Hepatocyte (in vitro differentiated cells): ENCODE results near the gene EME2. TPM values are rescaled to one million over a fixed set of nuclear protein-coding genes. Genes with fewer than 3 reads are reported as not detected.

Source experiments
- DNase-seq: peaks from one replicate; pipeline ENCODE4 v3.0.0-alpha.2; 2016; ENCODE audit warnings: low spot score
- H2AFZ ChIP-seq: fragments of 200-600 bp; sonication (generic); 2 replicates; pipeline ENCODE4 v1.6.0; 2016; ENCODE audit warnings: antibody characterized with exemption, mild to moderate bottlenecking
- H3K27ac ChIP-seq: fragments of 200-600 bp; sonication (generic); 2 replicates; pipeline ENCODE4 v1.5.1; 2016; ENCODE audit warnings: mild to moderate bottlenecking
- H3K27me3 ChIP-seq: fragments of 200-600 bp; sonication (generic); 2 replicates; pipeline ENCODE4 v1.6.1; 2016
- H3K36me3 ChIP-seq: fragments of 200-600 bp; sonication (generic); replicated peaks from 2 replicates; pipeline ENCODE4 v1.5.1; 2016; ENCODE audit warnings: low read depth; ENCODE audit not compliant: insufficient read depth
- H3K4me1 ChIP-seq: fragments of 200-600 bp; sonication (generic); 2 replicates; pipeline ENCODE4 v1.5.1; 2016; ENCODE audit warnings: mild to moderate bottlenecking, moderate library complexity; ENCODE audit not compliant: insufficient read depth
- H3K4me2 ChIP-seq: fragments of 200-600 bp; sonication (generic); 2 replicates; pipeline ENCODE4 v1.6.0; 2016
- H3K4me3 ChIP-seq: fragments of 200-600 bp; sonication (generic); 2 replicates; pipeline ENCODE4 v1.5.1; 2016; ENCODE audit warnings: mild to moderate bottlenecking
- H3K79me2 ChIP-seq: fragments of 200-600 bp; sonication (generic); 2 replicates; pipeline ENCODE4 v1.6.0; 2017; ENCODE audit warnings: mild to moderate bottlenecking
- H3K9me2 ChIP-seq: fragments of 200-600 bp; sonication (generic); replicated peaks from 2 replicates; pipeline ENCODE4 v1.6.0; 2017; ENCODE audit warnings: mild to moderate bottlenecking; ENCODE audit not compliant: insufficient read depth
- H3K9me3 ChIP-seq: fragments of 200-600 bp; sonication (generic); 2 replicates; pipeline ENCODE4 v1.5.1; 2016; ENCODE audit warnings: low read depth, mild to moderate bottlenecking
- H4K20me1 ChIP-seq: fragments of 200-600 bp; sonication (generic); 2 replicates; pipeline ENCODE4 v1.6.0; 2016; ENCODE audit warnings: mild to moderate bottlenecking; ENCODE audit not compliant: insufficient read depth, poor library complexity, severe bottlenecking
- EZH2 ChIP-seq: fragments of 200-600 bp; sonication (generic); IDR thresholded peaks from 2 replicates; pipeline ENCODE4 v1.6.1; 2016; ENCODE audit warnings: antibody characterized with exemption, mild to moderate bottlenecking, borderline replicate concordance
- EZH2phosphoT487 ChIP-seq: fragments of 200-600 bp; sonication (generic); IDR thresholded peaks from one replicate; pipeline ENCODE4 v1.6.1; 2018; ENCODE audit warnings: antibody characterized with exemption, mild to moderate bottlenecking, low read depth, moderate library complexity; ENCODE audit not compliant: unreplicated experiment, severe bottlenecking
- WGBS: methylation state at CpG from one replicate; pipeline ENCODE4 v1.1.6; 2016; ENCODE audit warnings: low lambda C conversion rate; ENCODE audit errors: missing lambda C conversion rate; 5-methylcytosine and 5-hydroxymethylcytosine counted together
- polyA plus RNA-seq: library from polyadenylated mRNA; unstranded; fragments of >200 nt; fragmentation: Nextera tagmentation; extraction: Ambion mirVana; gene quantifications from 2 replicates; pipeline ENCODE4 v1.2.1, GENCODE V29; 2016
- total RNA-seq: library from RNA; depleted of rRNA; stranded (reverse); fragments of >200 nt; gene quantifications from 2 replicates; pipeline ENCODE4 v1.2.3, GENCODE V29; 2014
- TF ChIP-seq, protein P1 (sequence below): fragments of 200-600 bp; sonication (generic); IDR thresholded peaks from 2 replicates; pipeline ENCODE4 v1.5.1; 2016; ENCODE audit warnings: antibody characterized with exemption, mild to moderate bottlenecking; ENCODE audit not compliant: poor library complexity

Gene EME2
- total and polyA plus RNA-seq, 2 experiments from 2014 or later, result 17.7 to 20.8 TPM

DNA sequence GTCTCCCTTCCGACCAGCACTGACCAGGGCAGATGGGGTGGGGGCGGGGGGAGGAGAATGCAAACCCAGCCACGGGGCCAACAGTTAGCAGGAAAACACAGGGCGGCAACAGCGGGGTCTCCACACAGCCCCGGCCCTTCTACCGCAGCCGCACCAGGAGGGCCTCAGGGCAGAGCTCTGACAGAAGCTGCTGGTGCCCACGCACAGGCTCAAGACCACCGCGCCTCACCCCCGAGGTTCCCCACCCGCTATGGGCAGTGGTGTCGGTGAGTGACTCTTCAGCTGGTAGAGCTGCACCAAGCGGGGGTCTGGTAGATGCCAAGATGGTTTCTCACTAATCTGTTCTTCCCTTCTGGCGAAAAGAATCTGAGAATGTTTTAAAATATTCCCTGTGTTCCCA, 37.9 kb downstream of the EME2 start:
- TF ChIP-seq EZH2phosphoT487 (no peak), EZH2 (no peak)
- TF ChIP-seq, protein P1, sequence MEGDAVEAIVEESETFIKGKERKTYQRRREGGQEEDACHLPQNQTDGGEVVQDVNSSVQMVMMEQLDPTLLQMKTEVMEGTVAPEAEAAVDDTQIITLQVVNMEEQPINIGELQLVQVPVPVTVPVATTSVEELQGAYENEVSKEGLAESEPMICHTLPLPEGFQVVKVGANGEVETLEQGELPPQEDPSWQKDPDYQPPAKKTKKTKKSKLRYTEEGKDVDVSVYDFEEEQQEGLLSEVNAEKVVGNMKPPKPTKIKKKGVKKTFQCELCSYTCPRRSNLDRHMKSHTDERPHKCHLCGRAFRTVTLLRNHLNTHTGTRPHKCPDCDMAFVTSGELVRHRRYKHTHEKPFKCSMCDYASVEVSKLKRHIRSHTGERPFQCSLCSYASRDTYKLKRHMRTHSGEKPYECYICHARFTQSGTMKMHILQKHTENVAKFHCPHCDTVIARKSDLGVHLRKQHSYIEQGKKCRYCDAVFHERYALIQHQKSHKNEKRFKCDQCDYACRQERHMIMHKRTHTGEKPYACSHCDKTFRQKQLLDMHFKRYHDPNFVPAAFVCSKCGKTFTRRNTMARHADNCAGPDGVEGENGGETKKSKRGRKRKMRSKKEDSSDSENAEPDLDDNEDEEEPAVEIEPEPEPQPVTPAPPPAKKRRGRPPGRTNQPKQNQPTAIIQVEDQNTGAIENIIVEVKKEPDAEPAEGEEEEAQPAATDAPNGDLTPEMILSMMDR, result no peak
- no peak for DNase-seq
- 96% methylated on average over 14 of the region's 16 CpGs for WGBS
- H3K36me3 ChIP-seq, result no peaks in the 10 kb centered on the region
- no peak overlapping the region for H2AFZ ChIP-seq
- no peak overlapping the region for H3K4me3 ChIP-seq
- no peak overlapping the region for H3K27ac ChIP-seq
- no peaks in the 10 kb centered on the region for H3K27me3 ChIP-seq
- no peaks in the 10 kb centered on the region for H3K9me3 ChIP-seq
- peaks cover 3% of the 10 kb centered on the region for H4K20me1 ChIP-seq
- H3K9me2 ChIP-seq, result no peaks in the 10 kb centered on the region
- no peaks in the 10 kb centered on the region for H3K4me1 ChIP-seq
- H3K4me2 ChIP-seq, result no peak overlapping the region
- H3K79me2 ChIP-seq, result no peaks in the 10 kb centered on the region

DNA sequence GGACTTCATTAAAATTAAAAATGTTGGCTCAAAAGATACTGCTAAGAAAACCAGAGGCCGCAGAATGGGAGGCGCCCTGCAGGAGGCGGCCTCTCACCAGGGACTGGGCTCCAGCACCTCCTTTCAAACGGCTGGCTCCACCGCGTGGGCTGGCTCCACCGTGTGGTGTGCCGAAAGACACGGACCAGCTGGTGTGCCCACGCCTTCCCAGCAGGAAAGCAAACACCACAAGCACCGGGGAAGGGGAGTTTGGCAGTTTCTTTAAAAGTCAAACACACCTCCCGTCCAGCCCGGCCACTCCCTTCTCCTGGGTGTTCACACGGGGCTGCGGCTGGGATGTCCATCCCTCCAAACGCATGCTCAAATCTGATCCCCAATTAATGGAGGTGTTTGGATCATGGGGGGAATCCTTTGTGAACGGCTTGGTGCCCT, 40.1 kb downstream of the EME2 start:
- no peaks in the 10 kb centered on the region for H3K36me3 ChIP-seq
- TF ChIP-seq, protein P1, result peak; percentile 57
- TF ChIP-seq EZH2phosphoT487, result no peak
- H3K9me2 ChIP-seq, result no peaks in the 10 kb centered on the region
- H4K20me1 ChIP-seq, result peaks cover 3% of the 10 kb centered on the region
- WGBS, result 36% methylated on average over 17 of the region's 17 CpGs
- no peak overlapping the region for H3K4me2 ChIP-seq
- H3K27me3 ChIP-seq, result no peaks in the 10 kb centered on the region
- no peak overlapping the region for H3K4me3 ChIP-seq
- H3K4me1 ChIP-seq, result no peaks in the 10 kb centered on the region
- no peaks in the 10 kb centered on the region for H3K9me3 ChIP-seq
- no peak overlapping the region for H3K27ac ChIP-seq
- no peaks in the 10 kb centered on the region for H3K79me2 ChIP-seq
- no peak overlapping the region for H2AFZ ChIP-seq
- peak; percentile 87 for DNase-seq

DNA sequence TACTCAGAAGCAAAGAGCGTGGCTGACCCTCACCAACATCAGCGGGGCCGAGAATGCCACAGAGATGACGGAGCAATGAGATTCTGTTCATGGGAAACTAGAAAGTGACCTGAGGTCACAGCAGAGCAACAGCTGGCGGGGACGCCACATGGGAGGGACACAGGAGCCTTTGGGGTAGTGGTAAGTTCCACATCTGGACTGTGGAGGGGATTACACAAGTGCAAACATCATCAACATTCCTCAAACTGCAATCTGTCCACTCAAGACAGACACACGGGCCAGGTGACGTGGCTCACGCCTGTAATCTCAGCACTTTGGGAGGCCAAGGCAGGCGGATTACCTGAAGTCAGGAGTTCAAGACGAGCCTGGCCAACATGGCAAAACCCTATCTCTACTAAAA, 42.9 kb downstream of the EME2 start:
- Histone ChIP-seq H2AFZ (no peak overlapping the region), H3K4me2 (no peak overlapping the region), H3K36me3 (no peaks in the 10 kb centered on the region), H3K4me3 (no peak overlapping the region), H3K27ac (no peak overlapping the region), H3K27me3 (no peaks in the 10 kb centered on the region), H3K79me2 (no peaks in the 10 kb centered on the region), H3K4me1 (no peaks in the 10 kb centered on the region), H3K9me2 (no peaks in the 10 kb centered on the region), H4K20me1 (peaks cover 3% of the 10 kb centered on the region), H3K9me3 (no peaks in the 10 kb centered on the region)
- WGBS, result 92% methylated on average over 11 of the region's 11 CpGs
- TF ChIP-seq EZH2phosphoT487, result no peak
- TF ChIP-seq, protein P1, result no peak
- TF ChIP-seq EZH2, result no peak
- no peak for DNase-seq
